GM18508 (cell line): Measurements from ENCODE around the gene IGLL1.
"Not testable (repeated sequence)": the region's sequence is repeated elsewhere in the genome, so short reads cannot be mapped to it uniquely, and the experiment has no call there.

Experiments used
- ATAC-seq: cut with Tn5 transposase; IDR thresholded peaks from one replicate; pipeline ENCODE4 v1.9.1; 2021; ENCODE audit warnings: moderate number of reproducible peaks; ENCODE audit not compliant: insufficient read depth, unreplicated experiment

The IGLL1 gene

GRCh38 chr22:23565305-23565914 lies 14.7 kb downstream of the IGLL1 start:
- no peak for ATAC-seq

- ATAC-seq, result no peak
Measured at GRCh38 chr22:23564276-23564675, 15.8 kb downstream of the IGLL1 start.

GRCh38 chr22:23563111-23563510 lies 17.0 kb downstream of the IGLL1 start:
- no peak for ATAC-seq

DNA sequence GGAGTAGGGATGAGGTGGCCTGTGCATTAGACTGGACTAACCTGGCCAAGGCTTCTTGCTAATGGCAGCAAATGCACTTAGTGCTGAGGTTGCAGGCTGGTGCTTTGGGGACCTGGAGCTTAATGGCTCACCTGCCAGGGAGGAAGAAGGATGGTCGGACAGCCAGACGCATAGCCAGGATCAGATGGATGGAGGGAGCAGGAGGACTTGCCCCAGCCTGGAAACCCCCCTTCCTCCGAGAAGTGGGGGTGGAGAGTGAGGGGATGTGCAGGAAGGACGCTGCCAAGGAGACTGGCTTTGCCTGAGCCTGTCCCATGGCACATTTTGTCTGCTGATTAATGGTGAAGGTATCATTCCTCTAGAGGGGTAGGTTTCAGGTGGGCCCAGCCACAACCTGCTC lies 17.9 kb downstream of the IGLL1 start:
- ATAC-seq, result no peak

DNA sequence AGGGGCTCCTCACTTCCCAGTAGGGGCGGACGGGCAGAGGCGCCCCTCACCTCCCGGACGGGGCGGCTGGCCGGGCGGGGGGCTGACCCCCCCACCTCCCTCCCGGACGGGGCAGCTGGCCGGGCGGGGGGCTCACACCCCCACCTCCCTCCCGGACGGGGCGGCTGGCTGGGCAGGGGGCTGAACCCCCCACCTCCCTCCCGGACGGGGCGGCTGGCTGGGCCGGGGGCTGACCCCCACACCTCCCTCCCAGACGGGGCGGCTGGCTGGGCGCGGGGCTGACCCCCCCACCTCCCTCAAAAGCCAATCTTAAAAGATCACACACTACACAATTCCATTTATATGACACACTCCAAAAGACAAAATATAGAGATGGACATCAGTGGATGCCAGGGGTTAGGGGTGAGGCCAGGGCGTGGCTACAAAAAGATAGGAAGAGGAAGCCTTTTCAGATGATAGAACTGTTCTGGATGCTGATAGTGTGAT lies 19.0 kb downstream of the IGLL1 start:
- not testable (repeated sequence) for ATAC-seq

- not testable (repeated sequence) for ATAC-seq
Measured at GRCh38 chr22:23560215-23560614, 19.9 kb downstream of the IGLL1 start.

DNA sequence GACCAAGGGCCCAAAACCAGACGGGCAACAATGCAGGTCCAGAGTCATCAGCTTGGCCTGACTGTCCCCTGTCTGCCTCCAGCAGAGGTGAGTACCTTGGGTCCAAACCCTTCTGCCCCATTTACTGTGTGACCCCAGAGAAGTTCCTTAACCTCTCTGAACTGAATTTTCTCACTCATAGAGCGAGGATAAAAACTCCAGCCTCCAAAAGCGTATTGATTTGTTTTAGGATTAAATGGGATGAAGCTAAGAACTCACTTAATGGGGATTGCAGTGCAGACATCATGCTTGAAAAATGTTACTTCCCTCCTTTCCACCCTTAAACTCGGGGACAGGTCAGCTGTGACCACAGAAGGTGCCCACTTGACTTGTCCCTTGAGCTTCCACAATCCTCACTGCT lies 22.6 kb downstream of the IGLL1 start:
- no peak for ATAC-seq

- no peak for ATAC-seq
Measured at GRCh38 chr22:23557036-23557435, 23.1 kb downstream of the IGLL1 start.

DNA sequence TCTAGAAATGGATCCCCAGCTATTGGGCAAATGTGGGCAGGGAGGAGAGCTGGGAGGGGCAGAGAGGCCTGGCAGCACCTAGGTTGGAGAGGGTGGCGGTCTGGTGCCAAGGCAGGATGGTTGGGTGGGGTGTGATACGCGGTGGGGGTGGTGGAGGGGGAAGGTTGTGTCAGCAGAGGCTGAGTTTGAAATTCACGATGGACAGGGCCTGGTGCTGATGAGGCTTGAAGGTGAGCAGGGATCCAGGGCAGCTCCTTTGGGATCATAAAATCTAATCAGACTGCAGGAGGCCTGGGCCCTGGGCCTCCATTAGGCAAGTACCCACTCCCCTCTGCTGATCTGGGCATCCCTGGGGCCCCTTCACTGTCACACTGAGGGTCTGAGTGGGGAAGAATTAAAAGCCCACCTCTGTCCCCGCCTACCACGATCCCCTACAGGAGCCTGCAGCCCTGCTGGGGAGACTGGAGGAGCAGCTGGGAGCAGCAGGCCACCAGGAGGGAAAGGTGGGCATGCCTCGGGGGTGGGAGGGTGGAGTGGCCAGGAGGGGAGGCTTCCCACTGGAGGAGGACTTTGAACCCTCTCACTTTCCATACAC lies 24.0 kb downstream of the IGLL1 start:
- ATAC-seq, result no peak

- ATAC-seq, result no peak
Measured at GRCh38 chr22:23555118-23555517, 25.0 kb downstream of the IGLL1 start.

GRCh38 chr22:23553924-23554870 lies 25.9 kb downstream of the IGLL1 start:
- no peak for ATAC-seq

DNA sequence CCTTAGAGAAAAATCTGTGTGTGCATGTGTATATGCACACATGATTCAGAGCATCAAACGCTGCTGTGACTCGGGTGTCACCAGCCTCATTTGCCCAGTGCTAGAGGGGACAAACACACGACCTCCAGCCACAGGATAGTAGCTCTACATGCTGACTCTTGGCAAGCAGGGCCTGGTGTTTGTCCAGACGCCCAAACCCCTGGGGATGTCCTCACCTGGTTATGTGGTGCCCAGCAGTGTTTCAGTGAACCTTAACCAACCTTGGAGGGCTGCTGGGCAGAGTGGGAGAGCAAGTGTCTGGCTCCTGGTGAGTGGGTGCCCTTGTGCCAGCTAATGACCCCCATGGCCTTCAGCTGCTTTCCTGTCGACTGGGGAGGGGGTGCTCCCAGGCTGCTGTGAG lies 26.7 kb downstream of the IGLL1 start:
- ATAC-seq, result no peak

- no peak for ATAC-seq
Measured at GRCh38 chr22:23552573-23552972, 27.5 kb downstream of the IGLL1 start.

GRCh38 chr22:23551385-23551784 lies 28.7 kb downstream of the IGLL1 start:
- no peak for ATAC-seq

DNA sequence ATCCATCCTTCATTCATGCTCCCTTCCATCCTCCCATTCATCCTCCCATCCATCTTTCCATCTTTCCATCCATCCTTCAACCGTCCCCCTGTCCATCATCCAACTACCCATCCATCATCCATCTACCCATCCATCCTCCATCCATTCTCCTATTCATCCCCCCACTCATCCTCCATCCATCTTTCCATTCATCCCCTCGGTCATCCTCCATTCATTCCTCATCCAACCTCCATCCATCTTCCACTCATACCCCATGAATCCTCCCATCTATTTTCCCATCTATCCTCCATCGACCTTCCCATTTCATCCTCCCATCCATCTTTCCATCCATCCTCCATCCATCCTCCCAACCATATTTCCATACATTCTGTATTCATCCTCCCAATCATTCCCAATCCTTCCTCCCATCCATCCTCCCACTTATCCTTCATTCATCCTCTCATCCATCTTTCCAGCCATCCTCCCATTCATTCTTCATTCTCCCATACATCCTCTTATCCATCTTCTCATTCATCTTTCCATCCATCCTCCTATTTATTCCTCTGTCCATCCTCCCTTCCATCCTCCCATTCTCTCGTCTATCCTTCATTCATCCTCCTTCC lies 29.9 kb downstream of the IGLL1 start:
- no peak for ATAC-seq

DNA sequence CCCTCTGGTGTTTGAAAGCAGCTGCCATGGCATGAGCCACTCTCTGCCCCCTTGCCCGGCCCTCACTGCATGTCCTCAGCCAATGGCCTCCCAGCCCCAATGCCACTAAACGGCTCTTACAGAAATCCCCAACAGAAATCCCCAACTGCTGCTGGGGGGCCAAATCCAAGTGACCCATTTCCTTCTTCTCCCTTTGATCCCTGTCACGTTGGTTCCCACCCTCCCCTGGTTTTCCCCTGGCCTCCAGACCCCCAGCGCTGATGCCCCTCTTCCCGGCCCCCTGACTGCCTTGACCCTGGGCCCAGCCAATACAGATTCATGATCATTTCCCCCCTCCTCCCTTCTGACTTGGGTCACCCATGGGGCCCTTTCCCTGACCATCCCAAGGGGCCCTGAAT lies 30.9 kb downstream of the IGLL1 start:
- no peak for ATAC-seq

DNA sequence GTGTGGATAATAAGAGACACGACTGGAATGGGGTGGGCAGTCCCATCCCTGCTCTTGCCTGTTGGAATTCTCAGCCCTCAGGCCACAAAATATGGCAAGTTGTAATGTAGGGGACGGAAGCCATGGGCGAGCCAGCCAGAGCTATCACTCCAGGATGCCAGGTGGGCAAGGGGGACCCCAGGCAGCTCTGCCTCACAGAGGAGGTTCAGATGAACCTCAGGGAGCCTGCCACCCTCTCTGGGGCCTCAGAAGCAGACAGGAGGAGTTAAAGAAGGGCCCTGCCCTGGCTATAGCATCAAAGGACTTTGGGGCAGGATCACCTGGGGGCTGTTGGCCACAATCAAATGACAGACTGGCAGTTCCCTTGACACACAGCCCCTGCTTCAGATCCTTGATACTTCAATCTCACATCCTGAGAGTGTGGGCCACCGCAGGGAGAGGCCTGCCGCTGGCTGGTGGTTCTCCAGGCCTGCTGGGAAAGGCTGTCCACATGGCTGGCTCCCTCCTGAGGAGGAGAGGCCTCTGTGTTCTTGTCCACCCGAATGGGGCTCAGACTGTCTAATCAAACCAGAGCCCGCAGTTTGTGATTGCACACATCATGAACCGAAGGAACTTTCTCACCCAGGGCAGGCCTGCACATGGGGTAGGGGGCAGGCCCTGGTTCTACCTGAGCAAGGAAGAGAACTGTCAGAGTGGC lies 31.4 kb downstream of the IGLL1 start:
- no peak for ATAC-seq

- ATAC-seq, result no peak
Measured at GRCh38 chr22:23547818-23548500, 32.1 kb downstream of the IGLL1 start.

GRCh38 chr22:23547382-23547781 lies 32.7 kb downstream of the IGLL1 start:
- ATAC-seq, result not testable (repeated sequence)

- no peak for ATAC-seq
Measured at GRCh38 chr22:23544852-23545251, 35.2 kb downstream of the IGLL1 start.
